Activated T-cell treated with anti-CD3 and anti-CD28 coated beads for 1 hour (primary cell): ENCODE data around the gene IL16.

ENCODE experiments used
- DNase-seq: peaks from one replicate; pipeline ENCODE4 v3.0.0-alpha.2; 2020; ENCODE audit warnings: low read depth

IL16 gene

DNA sequence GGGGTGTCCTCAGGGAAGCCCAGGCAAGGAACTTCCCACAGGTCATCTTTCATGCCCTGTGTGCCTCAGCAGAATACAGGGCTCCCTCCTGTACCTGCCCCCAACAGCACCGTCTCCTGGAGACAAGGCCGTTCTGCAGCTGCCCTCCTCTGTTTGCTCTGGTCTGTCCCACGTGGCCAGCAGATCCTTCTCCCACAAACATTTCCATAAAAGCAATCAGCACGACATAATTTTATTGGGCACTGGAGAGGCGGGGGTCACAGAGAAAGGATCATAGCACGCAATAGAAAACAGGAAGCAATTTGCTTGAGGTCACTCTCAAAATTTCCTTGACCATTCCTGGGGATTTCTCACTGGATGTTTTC is 97.8 kb downstream of the IL16 start:
- DNase-seq: no peak

DNA sequence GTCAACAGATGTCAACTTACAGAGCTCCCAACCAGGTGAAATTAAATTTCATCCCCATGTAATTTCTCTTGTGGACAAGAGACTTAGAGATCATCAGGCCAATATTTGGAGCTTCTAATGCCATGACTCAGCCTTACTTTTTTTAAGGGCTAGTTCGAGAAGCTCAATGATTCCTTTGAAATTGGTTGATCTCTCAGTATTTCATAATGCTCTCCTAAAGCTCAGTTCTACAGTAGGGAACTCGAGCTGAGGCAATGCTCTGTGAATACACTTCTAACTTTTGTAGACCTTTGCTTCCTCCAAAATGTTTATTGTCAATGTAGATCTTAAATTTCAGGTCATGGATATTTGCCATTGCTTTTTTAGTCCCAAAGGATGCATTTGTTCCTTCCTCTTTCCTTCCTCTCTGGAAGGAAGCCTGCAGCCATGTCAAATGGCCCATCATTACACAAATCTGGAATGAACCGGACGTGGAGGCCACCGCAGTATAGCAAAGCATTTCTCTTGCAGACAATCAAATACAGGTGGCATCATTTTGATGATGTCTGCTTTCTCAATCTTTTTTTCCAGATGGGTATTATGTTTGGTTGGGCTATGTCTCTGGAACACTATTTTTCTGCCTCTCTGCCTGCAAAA is 98.9 kb downstream of the IL16 start:
- no peak for DNase-seq

DNA sequence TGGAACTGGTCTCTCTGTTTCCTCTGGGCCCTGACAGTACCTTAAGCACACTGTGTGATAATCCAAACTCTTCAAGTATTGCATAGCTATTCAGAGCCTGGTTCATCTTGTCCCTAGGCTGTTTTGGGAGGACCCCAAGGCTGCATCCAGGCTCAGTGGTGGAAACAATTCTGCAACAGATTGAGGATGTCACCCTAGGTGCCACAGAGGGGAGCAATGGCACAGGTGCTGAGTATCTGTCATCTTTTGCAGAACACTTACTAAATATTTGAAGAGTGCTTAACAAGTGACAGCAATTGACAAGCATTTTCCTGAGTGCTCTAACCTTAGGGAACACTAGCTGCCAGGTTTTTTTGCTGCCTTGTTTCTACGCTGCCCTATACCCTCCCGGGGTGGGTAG is 99.5 kb downstream of the IL16 start:
- DNase-seq: no peak

- peak; percentile 54 for DNase-seq
Observed at GRCh38 chr15:81296673-81297072, 100.0 kb downstream of the IL16 start.

- DNase-seq: no peak
Observed at GRCh38 chr15:81297147-81297572, 100.5 kb downstream of the IL16 start.

- no peak for DNase-seq
Observed at GRCh38 chr15:81297603-81298575, 101.2 kb downstream of the IL16 start.

GRCh38 chr15:81298611-81299010 is 101.9 kb downstream of the IL16 start:
- DNase-seq: no peak

- no peak for DNase-seq
Observed at GRCh38 chr15:81299156-81299555, 102.5 kb downstream of the IL16 start.

DNA sequence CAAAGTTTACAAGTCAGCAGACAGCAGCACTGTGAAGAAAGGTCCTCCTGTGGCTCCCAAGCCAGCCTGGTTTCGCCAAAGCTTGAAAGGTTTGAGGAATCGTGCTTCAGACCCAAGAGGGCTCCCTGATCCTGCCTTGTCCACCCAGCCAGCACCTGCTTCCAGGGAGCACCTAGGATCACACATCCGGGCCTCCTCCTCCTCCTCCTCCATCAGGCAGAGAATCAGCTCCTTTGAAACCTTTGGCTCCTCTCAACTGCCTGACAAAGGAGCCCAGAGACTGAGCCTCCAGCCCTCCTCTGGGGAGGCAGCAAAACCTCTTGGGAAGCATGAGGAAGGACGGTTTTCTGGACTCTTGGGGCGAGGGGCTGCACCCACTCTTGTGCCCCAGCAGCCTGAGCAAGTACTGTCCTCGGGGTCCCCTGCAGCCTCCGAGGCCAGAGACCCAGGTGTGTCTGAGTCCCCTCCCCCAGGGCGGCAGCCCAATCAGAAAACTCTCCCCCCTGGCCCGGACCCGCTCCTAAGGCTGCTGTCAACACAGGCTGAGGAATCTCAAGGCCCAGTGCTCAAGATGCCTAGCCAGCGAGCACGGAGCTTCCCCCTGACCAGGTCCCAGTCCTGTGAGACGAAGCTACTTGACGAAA is 103.1 kb downstream of the IL16 start:
- DNase-seq: no peak

- DNase-seq: no peak
Observed at GRCh38 chr15:81301385-81301784, 104.7 kb downstream of the IL16 start.

GRCh38 chr15:81301815-81302399 is 105.2 kb downstream of the IL16 start:
- DNase-seq: no peak

- no peak for DNase-seq
Observed at GRCh38 chr15:81302701-81303109, 106.0 kb downstream of the IL16 start.

DNA sequence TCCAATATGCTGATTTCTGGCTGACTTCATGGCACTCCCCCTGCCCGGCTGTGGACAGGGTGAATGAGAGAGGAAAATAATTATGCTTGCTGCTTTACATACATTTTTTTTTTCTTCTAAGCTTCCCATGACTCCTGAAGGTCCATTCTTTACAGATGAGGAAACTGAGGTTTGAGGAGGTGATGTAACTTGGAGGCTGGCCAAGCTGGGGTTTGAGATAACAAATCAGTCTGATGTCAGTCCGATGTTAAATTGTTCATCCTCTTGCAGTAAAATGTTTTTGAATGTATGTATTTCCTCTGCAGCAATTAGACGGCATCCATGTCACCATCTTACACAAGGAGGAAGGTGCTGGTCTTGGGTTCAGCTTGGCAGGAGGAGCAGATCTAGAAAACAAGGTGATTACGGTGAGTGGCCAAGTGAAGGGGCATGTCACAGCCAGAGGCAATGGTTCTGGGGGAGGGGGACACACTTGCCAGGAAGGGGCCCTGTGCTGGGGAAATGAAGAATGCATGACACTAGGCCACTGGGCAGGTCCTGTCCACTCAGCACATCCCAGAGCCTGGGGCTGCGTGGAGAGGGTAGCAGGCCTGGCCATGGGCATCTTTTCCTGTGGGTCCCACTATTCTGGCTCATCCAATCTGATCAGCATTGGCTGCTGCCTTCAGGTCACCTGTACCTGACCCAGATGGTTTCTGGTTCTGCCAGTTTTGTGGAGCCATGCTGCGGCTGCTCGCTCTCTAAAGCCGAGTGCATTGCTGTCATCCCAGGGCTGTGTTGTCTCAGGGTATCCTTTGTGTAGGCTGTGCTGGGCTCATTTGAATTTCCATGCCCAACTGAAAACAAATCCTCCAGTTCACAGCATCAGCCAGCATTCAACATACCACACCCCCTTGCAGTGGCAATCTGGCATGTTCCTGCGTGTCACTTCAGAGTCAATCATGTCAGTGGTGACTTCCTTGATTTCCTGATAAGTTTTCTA is 106.9 kb downstream of the IL16 start:
- DNase-seq: no peak

- no peak for DNase-seq
Observed at GRCh38 chr15:81304226-81304625, 107.5 kb downstream of the IL16 start.

GRCh38 chr15:81308260-81308659 is 111.6 kb downstream of the IL16 start:
- no peak for DNase-seq

DNA sequence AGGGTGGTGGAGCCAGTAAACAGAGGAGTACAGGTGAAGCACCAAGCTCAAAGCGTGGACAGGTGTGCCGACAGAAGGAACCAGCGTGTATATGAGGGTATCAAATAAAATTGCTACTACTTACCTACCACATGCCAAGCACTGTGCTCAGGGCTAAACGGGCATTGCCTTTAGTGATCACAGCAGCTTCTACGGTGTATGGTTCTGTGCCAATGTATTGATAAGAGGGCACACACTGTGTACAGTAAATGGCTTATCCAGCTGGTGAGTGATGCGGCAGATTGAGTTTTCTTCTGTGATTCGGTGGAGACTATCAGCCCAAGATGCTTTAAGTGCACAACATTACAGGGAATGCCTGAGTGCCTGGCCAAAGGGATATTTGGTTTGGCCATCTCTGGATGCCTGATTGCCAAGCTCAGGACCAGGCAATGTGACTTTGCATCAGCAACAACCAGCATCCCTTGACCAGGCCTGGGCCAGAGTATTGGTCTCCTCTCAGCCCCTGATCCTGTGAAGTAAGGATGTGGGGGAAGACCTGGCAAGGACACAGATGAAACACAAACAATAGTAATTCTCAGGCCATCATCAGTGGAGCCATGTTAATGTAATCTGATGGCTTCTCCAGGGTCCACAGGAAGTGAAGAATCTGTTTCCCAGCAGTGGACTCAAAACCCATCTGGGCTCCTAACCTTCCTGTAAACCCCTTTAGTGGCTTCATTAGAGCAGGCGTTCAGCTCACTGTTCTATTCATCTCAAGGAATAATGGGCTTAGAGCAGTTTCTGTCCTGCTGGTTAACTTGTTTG is 113.2 kb downstream of the IL16 start:
- no peak for DNase-seq

DNA sequence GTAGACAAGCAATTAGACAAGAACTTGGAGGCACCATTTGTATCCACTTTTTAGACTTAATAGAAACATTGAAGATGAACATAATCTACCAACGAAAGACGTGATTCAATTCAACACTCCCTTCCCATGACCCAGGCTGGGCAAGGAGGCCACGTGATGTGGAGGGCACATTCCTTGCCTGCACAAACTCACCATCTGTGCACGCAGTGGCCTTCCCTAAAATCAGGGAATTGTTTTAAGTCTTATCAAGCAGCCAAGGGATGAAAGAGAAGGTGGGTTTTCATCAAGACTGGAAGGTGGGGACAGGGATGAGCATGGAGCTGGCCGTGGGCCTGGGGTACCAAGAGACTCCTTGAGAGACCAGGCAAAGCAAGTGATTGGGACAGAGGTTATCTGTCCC is 113.8 kb downstream of the IL16 start:
- no peak for DNase-seq

DNA sequence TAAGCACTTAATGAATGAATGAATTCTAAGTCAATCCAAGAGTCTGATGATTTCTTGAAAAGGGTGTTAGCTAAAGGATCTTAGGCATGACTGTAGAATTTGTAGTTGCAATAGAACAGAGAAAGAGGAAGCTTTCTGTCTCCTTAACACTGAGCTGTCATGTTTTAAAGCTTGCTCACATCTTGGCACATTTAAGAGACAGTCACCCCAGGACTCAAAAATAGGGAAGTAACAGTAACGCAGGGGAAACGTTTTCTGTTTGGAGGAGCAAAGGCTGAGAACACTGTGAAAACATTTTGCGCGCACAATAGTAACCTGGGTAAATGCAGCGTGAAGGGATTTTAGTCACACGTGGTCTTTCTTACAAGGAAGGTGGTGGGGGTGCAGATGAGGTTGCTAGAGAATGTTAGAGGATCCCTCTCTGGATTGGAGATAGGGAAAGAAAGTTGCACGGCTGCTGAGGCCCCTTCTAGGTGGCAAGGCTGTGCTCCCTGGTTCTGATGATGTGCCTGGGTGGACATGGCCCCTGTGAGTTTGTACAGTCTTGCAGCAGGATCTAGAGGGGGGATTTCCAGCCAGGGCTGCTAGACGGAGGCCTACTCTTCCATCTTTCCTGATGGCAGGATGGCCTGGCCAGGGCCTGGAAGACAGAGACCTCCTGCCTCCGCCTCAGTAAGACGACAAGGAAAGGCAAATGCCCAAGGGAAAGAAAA is 115.2 kb downstream of the IL16 start:
- no peak for DNase-seq

DNA sequence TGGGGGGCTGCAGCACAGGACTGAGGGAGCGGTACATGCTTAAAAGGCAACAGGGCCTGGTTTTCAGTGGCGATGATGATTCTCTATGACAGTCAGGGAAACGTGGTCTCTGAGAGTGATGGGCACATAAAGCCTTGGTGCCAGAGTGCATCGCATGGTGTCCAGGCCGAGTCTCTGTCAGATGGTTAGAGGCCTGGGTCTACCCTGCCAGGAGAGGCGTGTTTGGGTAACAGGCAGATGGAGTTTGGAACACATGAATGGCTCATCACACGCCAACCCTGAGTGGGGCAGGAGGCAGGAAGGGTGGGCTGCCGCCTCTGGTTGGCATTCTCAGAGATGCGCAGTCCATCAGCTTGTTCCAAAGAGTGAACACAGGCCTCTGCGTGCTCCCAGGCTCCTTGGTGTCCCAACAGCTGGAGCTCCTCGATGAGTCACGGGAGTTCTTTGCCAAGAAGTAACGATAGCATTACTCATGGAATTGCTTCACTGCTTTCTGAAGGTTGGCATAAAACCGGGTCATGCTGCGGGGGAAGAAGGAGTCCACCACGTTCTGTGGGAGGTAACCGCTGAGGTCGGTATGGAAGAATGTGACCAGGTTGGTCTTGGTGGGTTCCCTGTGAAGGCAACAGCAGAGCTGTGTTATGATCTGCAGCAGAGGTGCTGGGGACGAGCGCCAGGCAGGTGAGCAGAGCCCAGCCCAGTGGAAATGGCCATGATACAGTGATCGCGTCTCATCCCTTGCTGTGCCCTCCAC is 116.3 kb downstream of the IL16 start:
- no peak for DNase-seq
